Liver (tissue), 9 donors: ENCODE data around the gene CFTR. TPM values are rescaled to one million over a fixed set of nuclear protein-coding genes. Genes with fewer than 3 reads are reported as not detected.

Source experiments
- DNase-seq: peaks from one replicate; pipeline ENCODE4 v3.0.0-alpha.2; 2017; ENCODE audit warnings: low spot score
- H3K27ac ChIP-seq, 2 donors: one replicate each; pipeline ENCODE4 v1.7.0; 2013; ENCODE audit warnings: inconsistent platforms in 2 of 2, low read length in 2 of 2, control low read depth in 1 of 2, low read depth in 1 of 2, mild to moderate bottlenecking in 1 of 2
- H3K27me3 ChIP-seq, 4 donors: one replicate each; pipeline versions ENCODE4 v1.6.1 to v1.7.0; 2013; ENCODE audit warnings: low read length in 3 of 4, inconsistent platforms in 1 of 4, mild to moderate bottlenecking in 1 of 4, moderate library complexity in 1 of 4; ENCODE audit not compliant: control insufficient read depth in 4 of 4, insufficient read depth in 4 of 4
- H3K36me3 ChIP-seq, 4 donors: one replicate each; pipeline versions ENCODE4 v1.6.1 to v1.7.0; 2013; ENCODE audit warnings: low read length in 3 of 4, mild to moderate bottlenecking in 3 of 4, low read depth in 1 of 4, moderate library complexity in 1 of 4; ENCODE audit not compliant: control insufficient read depth in 4 of 4, insufficient read depth in 3 of 4
- H3K4me1 ChIP-seq, 4 donors: one replicate each; pipeline versions ENCODE4 v1.6.1 to v1.7.0; 2013; ENCODE audit warnings: low read length in 3 of 4, mild to moderate bottlenecking in 3 of 4, moderate library complexity in 1 of 4; ENCODE audit not compliant: control insufficient read depth in 4 of 4, insufficient read depth in 4 of 4
- H3K4me3 ChIP-seq, 3 donors: one replicate each; pipeline versions ENCODE4 v1.6.1 to v1.7.0; 2013; ENCODE audit warnings: low read length in 3 of 3, control low read depth in 1 of 3, low read depth in 1 of 3, mild to moderate bottlenecking in 1 of 3
- H3K9ac ChIP-seq, 2 donors: one replicate each; pipeline ENCODE4 v1.7.0; 2013; ENCODE audit warnings: low read length in 2 of 2, mild to moderate bottlenecking in 2 of 2, moderate library complexity in 2 of 2, control low read depth in 1 of 2, low read depth in 1 of 2
- H3K9me3 ChIP-seq, 4 donors: one replicate each; pipeline versions ENCODE4 v1.6.1 to v1.7.0; 2013; ENCODE audit warnings: low read length in 3 of 4; ENCODE audit not compliant: control insufficient read depth in 4 of 4
- ATF3 ChIP-seq: IDR thresholded peaks from 2 replicates; pipeline ENCODE4 v1.6.1; 2016; ENCODE audit warnings: antibody characterized with exemption
- CTCF ChIP-seq: fragments of 150-350 bp; IDR thresholded peaks from 2 replicates; pipeline ENCODE4 v1.5.1; 2017; ENCODE audit warnings: improper control_type of control experiment, low read depth, low read length; ENCODE audit not compliant: missing input control
- EGR1 ChIP-seq, 2 donors: IDR thresholded peaks; 2 replicates each; pipeline ENCODE4 v1.6.1; 2016 to 2018; ENCODE audit warnings: antibody characterized with exemption in 2 of 2, low read depth in 2 of 2
- FOXA1 ChIP-seq: IDR thresholded peaks from 2 replicates; pipeline ENCODE4 v1.6.1; 2016; ENCODE audit warnings: antibody characterized with exemption
- FOXA2 ChIP-seq: IDR thresholded peaks from 2 replicates; pipeline ENCODE4 v1.6.1; 2016; ENCODE audit warnings: antibody characterized with exemption
- GABPA ChIP-seq, 2 donors: IDR thresholded peaks in 1 of 2; conservative IDR thresholded peaks in 1 of 2; 2 replicates each; pipeline ENCODE4 v1.6.1; 2016; ENCODE audit warnings: antibody characterized with exemption in 2 of 2, mild to moderate bottlenecking in 1 of 2, moderate library complexity in 1 of 2
- HNF4A ChIP-seq, 2 donors: conservative IDR thresholded peaks; 2 replicates each; pipeline ENCODE4 v1.6.1; 2016; ENCODE audit warnings: antibody characterized with exemption in 2 of 2, mild to moderate bottlenecking in 2 of 2
- HNF4G ChIP-seq: IDR thresholded peaks from 2 replicates; pipeline ENCODE4 v1.6.1; 2016; ENCODE audit warnings: antibody characterized with exemption
- JUND ChIP-seq, 2 donors: IDR thresholded peaks; 2 replicates each; pipeline ENCODE4 v1.6.1; 2016; ENCODE audit warnings: antibody characterized with exemption in 2 of 2
- NR2F2 ChIP-seq: IDR thresholded peaks from 2 replicates; pipeline ENCODE4 v1.6.1; 2016; ENCODE audit warnings: antibody characterized with exemption
- RAD21 ChIP-seq, 2 donors: IDR thresholded peaks; 2 replicates each; pipeline ENCODE4 v1.6.1; 2016; ENCODE audit warnings: antibody characterized with exemption in 2 of 2, mild to moderate bottlenecking in 2 of 2
- REST ChIP-seq: IDR thresholded peaks from 2 replicates; pipeline ENCODE4 v1.6.1; 2016; ENCODE audit warnings: antibody characterized with exemption, mild to moderate bottlenecking
- SP1 ChIP-seq: IDR thresholded peaks from 2 replicates; pipeline ENCODE4 v1.6.1; 2018; ENCODE audit warnings: antibody characterized with exemption, mild to moderate bottlenecking
- TAF1 ChIP-seq: conservative IDR thresholded peaks from 2 replicates; pipeline ENCODE4 v1.6.1; 2016; ENCODE audit warnings: antibody characterized with exemption, mild to moderate bottlenecking
- YY1 ChIP-seq: IDR thresholded peaks from 2 replicates; pipeline ENCODE4 v1.6.1; 2016; ENCODE audit warnings: antibody characterized with exemption, mild to moderate bottlenecking
- WGBS: extraction: QIAGEN DNeasy Blood & Tissue Kit; methylation state at CpG from one replicate; pipeline ENCODE4 v1.1.7; 2013; 5-methylcytosine and 5-hydroxymethylcytosine counted together
- polyA plus RNA-seq, 2 donors: library from polyadenylated mRNA; stranded (reverse) in 1 of 2; unstranded in 1 of 2; fragments of 200-250 nt in 1 of 2; fragments of >200 nt in 1 of 2; fragmentation: Nextera tagmentation in 1 of 2; extraction: Ambion mirVana in 1 of 2; gene quantifications; one replicate each; pipeline versions ENCODE4 v1.2.1 to v1.2.3, GENCODE V29; 2013 to 2015
- total RNA-seq, 2 donors: library from RNA; depleted of rRNA; stranded (reverse); fragments of >200 nt; gene quantifications; one replicate each; pipeline ENCODE4 v1.2.3, GENCODE V29; 2014
- TF ChIP-seq, protein P1 (sequence below): IDR thresholded peaks from 2 replicates; pipeline ENCODE4 v1.6.1; 2016; ENCODE audit warnings: antibody characterized with exemption
- TF ChIP-seq, protein P2 (sequence below): IDR thresholded peaks from 2 replicates; pipeline ENCODE4 v1.6.1; 2016; ENCODE audit warnings: antibody characterized with exemption
- donor health status: healthy.
- donor health status: healthy.
- donor health status: healthy.
- donor health status: healthy.
- donor health status: healthy.

The CFTR gene
- total and polyA plus RNA-seq, 4 donors, result 0.75 to 10.5 (median 1.3) TPM

DNA sequence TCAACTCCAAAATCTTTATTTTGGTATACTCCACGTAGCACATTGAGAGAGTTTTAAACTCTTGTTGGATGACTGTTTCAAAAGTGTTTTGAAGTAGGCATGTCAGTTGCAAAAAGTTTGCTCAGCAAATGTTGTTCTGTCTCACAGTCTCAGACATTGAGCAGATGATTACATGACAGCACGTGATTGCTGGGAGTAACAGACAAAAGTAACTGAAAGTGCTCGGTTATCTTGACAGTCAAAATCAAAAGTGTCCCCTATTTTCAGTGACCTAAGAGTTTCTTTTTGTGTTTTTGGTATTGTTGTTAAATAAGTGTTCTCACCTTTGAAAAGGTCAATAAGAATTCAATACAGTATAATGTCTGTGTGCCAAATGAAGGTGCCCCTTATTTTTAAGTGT lies 84.3 kb downstream of the CFTR start:
- no peak for DNase-seq
- H3K4me3 ChIP-seq, result no peak overlapping the region
- no peak overlapping the region for H3K9ac ChIP-seq
- TF ChIP-seq, protein P1, sequence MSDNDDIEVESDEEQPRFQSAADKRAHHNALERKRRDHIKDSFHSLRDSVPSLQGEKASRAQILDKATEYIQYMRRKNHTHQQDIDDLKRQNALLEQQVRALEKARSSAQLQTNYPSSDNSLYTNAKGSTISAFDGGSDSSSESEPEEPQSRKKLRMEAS, result no peak
- TF ChIP-seq HNF4A (conservative IDR thresholded peaks at IDR 0.05), result peak in 1 of 2 donors; percentile 17
- H3K27me3 ChIP-seq, result no peaks in the 10 kb centered on the region
- WGBS, result 24% methylated on average over 3 of the region's 3 CpGs
- no peaks in the 10 kb centered on the region for H3K36me3 ChIP-seq
- no peaks in the 10 kb centered on the region for H3K9me3 ChIP-seq
- peaks cover 0 to 13% (median 4%) of the 10 kb centered on the region in 4 donors for H3K4me1 ChIP-seq
- H3K27ac ChIP-seq, result no peak overlapping the region

GRCh38 chr7:117564627-117565026 lies 84.8 kb downstream of the CFTR start:
- peaks cover 0 to 13% (median 4%) of the 10 kb centered on the region in 4 donors for H3K4me1 ChIP-seq
- H3K27me3 ChIP-seq, result no peaks in the 10 kb centered on the region
- no peak overlapping the region for H3K4me3 ChIP-seq
- no peaks in the 10 kb centered on the region for H3K9me3 ChIP-seq
- no peaks in the 10 kb centered on the region for H3K36me3 ChIP-seq
- no peak for DNase-seq
- WGBS, result 70% methylated on average over 2 of the region's 2 CpGs
- no peak overlapping the region for H3K9ac ChIP-seq
- no peak for TF ChIP-seq CTCF
- no peak for TF ChIP-seq RAD21 (IDR thresholded peaks at IDR 0.05)
- TF ChIP-seq FOXA1, result no peak
- no peak for TF ChIP-seq TAF1
- no peak for TF ChIP-seq ATF3
- TF ChIP-seq HNF4A (conservative IDR thresholded peaks at IDR 0.05), result no peak
- no peak overlapping the region for H3K27ac ChIP-seq

- H3K9ac ChIP-seq, result no peak overlapping the region
- TF ChIP-seq JUND (IDR thresholded peaks at IDR 0.05) (no peak), HNF4A (conservative IDR thresholded peaks at IDR 0.05) (no peak), SP1 (no peak), ATF3 (no peak), RAD21 (IDR thresholded peaks at IDR 0.05) (no peak), HNF4G (no peak), FOXA2 (no peak), REST (no peak), EGR1 (IDR thresholded peaks at IDR 0.05; ENCODE audit: low read depth in 2 of 2) (no peak), GABPA (IDR thresholded peaks at IDR 0.05 in 1 of 2, conservative IDR thresholded peaks at IDR 0.05 in 1 of 2) (no peak), TAF1 (no peak), CTCF (no peak), NR2F2 (no peak), YY1 (no peak), FOXA1 (no peak)
- TF ChIP-seq, protein P1, result no peak
- TF ChIP-seq, protein P2, sequence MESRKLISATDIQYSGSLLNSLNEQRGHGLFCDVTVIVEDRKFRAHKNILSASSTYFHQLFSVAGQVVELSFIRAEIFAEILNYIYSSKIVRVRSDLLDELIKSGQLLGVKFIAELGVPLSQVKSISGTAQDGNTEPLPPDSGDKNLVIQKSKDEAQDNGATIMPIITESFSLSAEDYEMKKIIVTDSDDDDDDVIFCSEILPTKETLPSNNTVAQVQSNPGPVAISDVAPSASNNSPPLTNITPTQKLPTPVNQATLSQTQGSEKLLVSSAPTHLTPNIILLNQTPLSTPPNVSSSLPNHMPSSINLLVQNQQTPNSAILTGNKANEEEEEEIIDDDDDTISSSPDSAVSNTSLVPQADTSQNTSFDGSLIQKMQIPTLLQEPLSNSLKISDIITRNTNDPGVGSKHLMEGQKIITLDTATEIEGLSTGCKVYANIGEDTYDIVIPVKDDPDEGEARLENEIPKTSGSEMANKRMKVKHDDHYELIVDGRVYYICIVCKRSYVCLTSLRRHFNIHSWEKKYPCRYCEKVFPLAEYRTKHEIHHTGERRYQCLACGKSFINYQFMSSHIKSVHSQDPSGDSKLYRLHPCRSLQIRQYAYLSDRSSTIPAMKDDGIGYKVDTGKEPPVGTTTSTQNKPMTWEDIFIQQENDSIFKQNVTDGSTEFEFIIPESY, result no peak
Measured at GRCh38 chr7:117565226-117565625, 85.4 kb downstream of the CFTR start.

More at GRCh38 chr7:117565226-117565625, 85.4 kb downstream of the CFTR start:
- WGBS, result 89% methylated on average over 4 of the region's 4 CpGs
- no peak for DNase-seq
- no peaks in the 10 kb centered on the region for H3K27me3 ChIP-seq
- no peaks in the 10 kb centered on the region for H3K9me3 ChIP-seq
- no peaks in the 10 kb centered on the region for H3K36me3 ChIP-seq
- peaks cover 0 to 13% (median 4%) of the 10 kb centered on the region in 4 donors for H3K4me1 ChIP-seq
- no peak overlapping the region for H3K4me3 ChIP-seq
- peak overlapping the region in 1 of 2 donors; percentile 21 for H3K27ac ChIP-seq
